H1 (cell line): ENCODE measurements around the gene RWDD1. TPM values are rescaled to one million over a fixed set of nuclear protein-coding genes. Genes with fewer than 3 reads are reported as not detected.

Experiments
- CTCF ChIA-PET: fragments of 300-600 bp; sonication (Branson Sonifier 250); formaldehyde crosslinking; loops from one replicate; lab custom pipeline; 2021; ENCODE audit not compliant: partially characterized antibody; lab: Charles Lee
- POLR2A ChIA-PET: fragments of 300-600 bp; sonication (Branson Sonifier 250); formaldehyde crosslinking; loops from one replicate; lab custom pipeline; 2021; ENCODE audit warnings: inconsistent platforms; ENCODE audit not compliant: partially characterized antibody; lab: Charles Lee
- DNase-seq, 2 experiments: peaks; one replicate each; pipeline versions ENCODE4 v3.0.0 to v3.0.0-alpha.2; 2010 to 2022; ENCODE audit warnings: low spot score in 2 of 2, low read depth in 1 of 2, mixed read lengths in 1 of 2
- FAIRE-seq: peaks from 2 replicates; lab custom pipeline; 2011; peaks lifted over from hg19 to GRCh38; lab: Jason Lieb, UNC
- H2AFZ ChIP-seq: 2 replicates; pipeline ENCODE4 v1.8.1; 2012; ENCODE audit warnings: low read length, inconsistent platforms
- H2AK5ac ChIP-seq: 2 replicates; pipeline ENCODE4 v1.6.1; 2013; ENCODE audit warnings: low read depth, low read length
- H2BK120ac ChIP-seq: replicated peaks from 2 replicates; pipeline ENCODE3; 2013; ENCODE audit warnings: low read depth, low read length, inconsistent platforms
- H2BK12ac ChIP-seq: 2 replicates; pipeline ENCODE4 v1.6.1; 2013; ENCODE audit warnings: low read depth, low read length
- H2BK15ac ChIP-seq: 2 replicates; pipeline ENCODE4 v1.6.1; 2013; ENCODE audit warnings: low read length
- H2BK20ac ChIP-seq: 2 replicates; pipeline ENCODE4 v1.6.1; 2013; ENCODE audit warnings: low read length
- H2BK5ac ChIP-seq: 2 replicates; pipeline ENCODE4 v1.6.1; 2013; ENCODE audit warnings: low read depth, low read length
- H3K14ac ChIP-seq: 2 replicates; pipeline ENCODE4 v1.6.1; 2013; ENCODE audit warnings: inconsistent platforms; ENCODE audit not compliant: insufficient read length
- H3K18ac ChIP-seq: 2 replicates; pipeline ENCODE4 v1.6.1; 2013; ENCODE audit warnings: low read length; ENCODE audit errors: extremely low read depth
- H3K23ac ChIP-seq: 2 replicates; pipeline ENCODE4 v1.6.1; 2013; ENCODE audit warnings: inconsistent platforms; ENCODE audit not compliant: insufficient read length
- H3K23me2 ChIP-seq: 2 replicates; pipeline ENCODE4 v1.6.1; 2013; ENCODE audit warnings: low read depth, low read length
- H3K27ac ChIP-seq: 2 replicates; pipeline ENCODE4 v1.6.1; 2011; ENCODE audit warnings: low read depth, low read length, inconsistent platforms
- H3K27me3 ChIP-seq, 4 experiments: replicated peaks in 1 of 4; 1 replicate in 1 of 4; 2 replicates in 3 of 4; pipeline versions ENCODE4 v1.6.1 to v1.8.1; 2011 to 2013; ENCODE audit warnings: low read length in 3 of 4, mild to moderate bottlenecking in 3 of 4, inconsistent platforms in 2 of 4, mixed read lengths in 2 of 4, moderate library complexity in 1 of 4; ENCODE audit not compliant: control insufficient read depth in 3 of 4, insufficient read depth in 3 of 4; ENCODE audit errors: extremely low read depth in 1 of 4
- H3K36me3 ChIP-seq, 4 experiments: 2 replicates each; pipeline versions ENCODE4 v1.6.1 to v1.8.1; 2011 to 2013; ENCODE audit warnings: mild to moderate bottlenecking in 4 of 4, low read length in 3 of 4, moderate library complexity in 2 of 4, control low read depth in 1 of 4, inconsistent platforms in 1 of 4; ENCODE audit not compliant: insufficient read depth in 4 of 4, control insufficient read depth in 2 of 4
- H3K4ac ChIP-seq: replicated peaks from 2 replicates; pipeline ENCODE3; 2013; ENCODE audit warnings: low read length, low read depth, mixed read lengths, inconsistent platforms; ENCODE audit not compliant: insufficient read length
- H3K4me1 ChIP-seq, 4 experiments: replicated peaks in 1 of 4; 1 replicate in 1 of 4; 2 replicates in 3 of 4; pipeline versions ENCODE4 v1.6.1 to v1.8.1; 2011 to 2013; ENCODE audit warnings: low read length in 3 of 4, inconsistent platforms in 2 of 4, mixed read lengths in 1 of 4; ENCODE audit not compliant: insufficient read depth in 4 of 4, control insufficient read depth in 3 of 4
- H3K4me2 ChIP-seq, 2 experiments: 2 replicates each; pipeline versions ENCODE4 v1.6.1 to v1.8.1; 2011 to 2013; ENCODE audit warnings: low read depth in 2 of 2, low read length in 2 of 2, control low read depth in 1 of 2, inconsistent platforms in 1 of 2, mild to moderate bottlenecking in 1 of 2; ENCODE audit not compliant: insufficient read depth in 1 of 2
- H3K4me3 ChIP-seq, 4 experiments: fragments of 200-600, 300-600 bp in 1 of 4; sonication (generic), shearing (Covaris generic), sonication (Bioruptor Twin) in 1 of 4; 2 replicates each; pipeline versions ENCODE4 v1.5.1 to v1.8.1; 2011 to 2016; ENCODE audit warnings: low read length in 4 of 4, low read depth in 3 of 4, control low read depth in 2 of 4, inconsistent platforms in 2 of 4, mild to moderate bottlenecking in 2 of 4, mixed read lengths in 1 of 4, moderate library complexity in 1 of 4; ENCODE audit not compliant: insufficient read depth in 2 of 4; ENCODE audit errors: extremely low read depth in 1 of 4
- H3K56ac ChIP-seq: replicated peaks from 2 replicates; pipeline ENCODE3; 2013; ENCODE audit warnings: low read depth, mild to moderate bottlenecking, mixed read lengths, low read length, inconsistent platforms; ENCODE audit not compliant: insufficient read length
- H3K79me1 ChIP-seq: 2 replicates; pipeline ENCODE4 v1.6.1; 2013; ENCODE audit warnings: low read depth, low read length, control low read depth
- H3K79me2 ChIP-seq, 2 experiments: 2 replicates each; pipeline versions ENCODE4 v1.6.1 to v1.8.1; 2012 to 2013; ENCODE audit warnings: low read length in 2 of 2, mild to moderate bottlenecking in 2 of 2, inconsistent platforms in 1 of 2; ENCODE audit not compliant: insufficient read depth in 2 of 2, control insufficient read depth in 1 of 2
- H3K9ac ChIP-seq, 4 experiments: replicated peaks in 1 of 4; 1 replicate in 1 of 4; 2 replicates in 3 of 4; pipeline versions ENCODE4 v1.6.1 to v1.8.1; 2011 to 2013; ENCODE audit warnings: low read depth in 3 of 4, low read length in 3 of 4, control low read depth in 2 of 4, mild to moderate bottlenecking in 2 of 4, moderate library complexity in 2 of 4, inconsistent platforms in 1 of 4; ENCODE audit errors: extremely low read depth in 1 of 4
- H3K9me3 ChIP-seq, 2 experiments: 2 replicates each; pipeline versions ENCODE4 v1.6.1 to v1.8.1; 2012 to 2013; ENCODE audit warnings: mild to moderate bottlenecking in 2 of 2, moderate library complexity in 2 of 2, control low read depth in 1 of 2, inconsistent platforms in 1 of 2, low read depth in 1 of 2, low read length in 1 of 2, mixed read lengths in 1 of 2; ENCODE audit not compliant: insufficient read depth in 2 of 2
- H4K20me1 ChIP-seq, 2 experiments: replicated peaks in 1 of 2; 2 replicates each; pipeline versions ENCODE3 to v1.8.1; 2011 to 2013; ENCODE audit warnings: inconsistent platforms in 2 of 2, low read length in 2 of 2, mild to moderate bottlenecking in 1 of 2; ENCODE audit not compliant: insufficient read depth in 2 of 2, control insufficient read depth in 1 of 2
- H4K5ac ChIP-seq: 2 replicates; pipeline ENCODE4 v1.6.1; 2013; ENCODE audit warnings: low read length, low read depth, mixed read lengths, inconsistent platforms; ENCODE audit not compliant: insufficient read length
- H4K8ac ChIP-seq: 2 replicates; pipeline ENCODE4 v1.8.0; 2013; ENCODE audit warnings: mild to moderate bottlenecking, moderate library complexity, low read length, inconsistent platforms; ENCODE audit not compliant: insufficient read depth; ENCODE audit errors: extremely low read depth
- H4K91ac ChIP-seq: replicated peaks from 2 replicates; pipeline ENCODE3; 2013; ENCODE audit warnings: low read length, mixed read lengths, inconsistent platforms; ENCODE audit not compliant: insufficient read length
- E2F6 ChIP-seq: IDR thresholded peaks from 2 replicates; pipeline ENCODE4 v1.6.1; 2012; ENCODE audit warnings: inconsistent platforms
- GTF2F1 ChIP-seq: IDR thresholded peaks from 2 replicates; pipeline ENCODE4 v1.6.1; 2012; ENCODE audit warnings: low read depth, low read length, improper control_type of control experiment, borderline replicate concordance
- POLR2AphosphoS5 ChIP-seq: IDR thresholded peaks from 2 replicates; pipeline ENCODE4 v1.6.1; 2011; ENCODE audit warnings: low read depth, low read length
- RFX5 ChIP-seq: IDR thresholded peaks from 2 replicates; pipeline ENCODE4 v1.6.1; 2011; ENCODE audit warnings: low read depth, low read length, improper control_type of control experiment, borderline replicate concordance
- SAP30 ChIP-seq: fragments of 300-600 bp; sonication (generic); IDR thresholded peaks from 2 replicates; pipeline ENCODE4 v1.7.1; 2012; ENCODE audit warnings: low read length, moderate library complexity, mild to moderate bottlenecking, inconsistent platforms; ENCODE audit not compliant: insufficient read depth, insufficient replicate concordance
- WGBS, 2 experiments: shearing (Covaris generic) in 1 of 2; methylation state at CpG; one replicate each; pipeline versions ENCODE4 v1.1.6 to v1.1.7; 2013 to 2015; ENCODE audit warnings: low lambda C conversion rate in 2 of 2, mixed read lengths in 2 of 2, inconsistent platforms in 1 of 2, low coverage in 1 of 2, missing lambda C conversion rate in 1 of 2; ENCODE audit not compliant: insufficient replicate concordance in 2 of 2, insufficient coverage in 1 of 2, insufficient read length in 1 of 2; ENCODE audit errors: extremely low coverage in 1 of 2, missing lambda C conversion rate in 1 of 2; 5-methylcytosine and 5-hydroxymethylcytosine counted together
- polyA plus RNA-seq, 7 experiments: library from polyadenylated mRNA; depleted of rRNA in 3 of 7; stranded (reverse) in 5 of 7; unstranded in 2 of 7; fragments of >200 nt in 5 of 7; fragments of 200-250 nt in 2 of 7; gene quantifications; 1 replicate in 5 of 7; 2 replicates in 1 of 7; 4 replicates in 1 of 7; pipeline versions ENCODE4 v1.2.1 to v1.2.3, GENCODE V29; 2011 to 2013; ENCODE audit warnings: missing spikeins in 2 of 7, mixed read lengths in 2 of 7
- total RNA-seq: library from RNA; stranded (reverse); fragmentation: NEBNext Ultra II Directional; extraction: Animal tissue kit (Norgen Biotek cat#: 25700); gene quantifications from 2 replicates; pipeline ENCODE4 v1.2.1, GENCODE V29; 2021

The RWDD1 gene
- total and polyA plus RNA-seq, 2 of the 8 experiments (the other 6 are each of a cell fraction or from before 2014, with no cell fraction given), result 19.5 to 35.2 TPM

- H4K20me1 ChIP-seq, result no peaks in the 10 kb centered on the region
- no peak overlapping the region for H2BK120ac ChIP-seq
- no peak overlapping the region for H3K18ac ChIP-seq
- no peak overlapping the region for H3K9ac ChIP-seq
- no peaks in the 10 kb centered on the region for H3K36me3 ChIP-seq
- no peak overlapping the region for H4K5ac ChIP-seq
- FAIRE-seq (no peak), DNase-seq (no peak)
- no peak overlapping the region for H4K8ac ChIP-seq
- H3K56ac ChIP-seq, result no peak overlapping the region
- H4K91ac ChIP-seq, result no peak overlapping the region
- H3K4me1 ChIP-seq, result no peaks in the 10 kb centered on the region
- H3K79me1 ChIP-seq, result no peaks in the 10 kb centered on the region
- H3K14ac ChIP-seq, result no peak overlapping the region
- no peak overlapping the region for H3K4me2 ChIP-seq
- H2BK20ac ChIP-seq, result no peak overlapping the region
- no peaks in the 10 kb centered on the region for H3K9me3 ChIP-seq
- H2AK5ac ChIP-seq, result no peak overlapping the region
- H2BK15ac ChIP-seq, result no peak overlapping the region
- H3K23ac ChIP-seq, result no peak overlapping the region
- no peaks in the 10 kb centered on the region for H3K27me3 ChIP-seq
- 84% methylated on average over 5 of the region's 5 CpGs; no CpG with 5 or more reads in 1 of the 2 experiments for WGBS, 2 experiments
- no peak overlapping the region for H2BK5ac ChIP-seq
- no peak overlapping the region for H2AFZ ChIP-seq
- ChIA-PET POLR2A (interaction anchor here (4.2 kb wide), 1 partner anchor 14 kb away, joined by 25 read pairs; the partner anchor contains the start of gene RSPH4A), CTCF (interaction anchor here (0.9 to 1.0 kb wide), 2 partner anchors 8 to 15 kb away, joined by 3 read pairs; no protein-coding TSS in a partner anchor)
- H2BK12ac ChIP-seq, result no peak overlapping the region
- no peak overlapping the region for H3K4me3 ChIP-seq
- no peak for TF ChIP-seq RFX5
- TF ChIP-seq GTF2F1, result no peak
- no peak for TF ChIP-seq SAP30
- no peak for TF ChIP-seq E2F6
- no peak for TF ChIP-seq POLR2AphosphoS5
- no peaks in the 10 kb centered on the region for H3K23me2 ChIP-seq
- H3K27ac ChIP-seq, result no peak overlapping the region
- H3K4ac ChIP-seq, result no peak overlapping the region
- no peaks in the 10 kb centered on the region for H3K79me2 ChIP-seq
These were observed 58.3 kb downstream of the RWDD1 start for GRCh38 chr6:116629563-116629981.
